Iris pigment epithelial cell (primary cell): Measurements from ENCODE around the gene GABRB2.
A peak's percentile ranks its signal among the peaks of the same experiment; 100 is the strongest.
"Not testable (repeated sequence)": the region's sequence is repeated elsewhere in the genome, so short reads cannot be mapped to it uniquely, and the experiment has no call there.

Experiments used
- DNase-seq: peaks from one replicate; pipeline ENCODE4 v3.0.0-alpha.2; 2011; ENCODE audit warnings: low read depth

The GABRB2 gene

DNA sequence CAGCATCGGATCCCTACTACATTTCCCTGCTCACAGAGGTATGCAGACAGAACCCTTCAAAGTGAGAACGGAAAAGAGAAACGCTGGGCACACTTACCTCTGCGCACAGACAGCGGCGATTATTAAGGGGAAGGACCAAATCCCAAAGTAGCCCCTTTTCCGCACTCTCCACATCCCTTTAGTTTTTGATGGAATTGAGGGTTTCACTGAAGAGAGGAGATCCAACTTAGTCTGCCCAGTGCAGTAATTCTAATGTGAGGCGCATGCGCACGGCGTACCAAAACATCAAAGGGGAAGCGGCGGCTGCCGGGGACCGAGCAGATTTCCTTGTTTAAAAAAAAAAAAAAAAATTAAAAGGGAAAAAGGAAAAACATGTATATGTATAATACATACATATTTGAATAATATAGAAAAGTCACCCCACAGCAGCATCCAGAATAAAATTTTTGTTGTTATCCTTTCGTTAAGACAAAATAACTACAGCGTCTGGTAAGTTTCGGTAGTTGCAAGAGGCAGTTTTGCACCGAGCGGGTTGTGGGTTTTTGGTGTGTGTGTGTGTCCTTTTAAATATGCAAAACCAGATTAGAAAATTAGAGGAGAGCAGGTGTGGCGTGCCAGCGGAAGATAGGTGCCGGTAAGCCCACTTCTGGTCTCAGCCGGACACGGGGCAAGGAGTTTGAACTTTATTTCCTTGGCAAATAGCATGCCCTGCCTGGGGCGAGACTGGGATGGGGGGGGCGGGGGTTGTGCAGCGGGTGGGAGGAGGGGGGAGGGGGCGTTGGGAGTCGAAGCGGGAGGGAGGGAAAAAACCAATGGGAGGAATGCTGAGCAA lies at the start of gene GABRB2:
GABRB2 (minus strand) TSS at position 256 of the 832 bp plus-strand sequence; CDS start at position 174, 82 bp downstream.
- peak; percentile 32 for DNase-seq

DNA sequence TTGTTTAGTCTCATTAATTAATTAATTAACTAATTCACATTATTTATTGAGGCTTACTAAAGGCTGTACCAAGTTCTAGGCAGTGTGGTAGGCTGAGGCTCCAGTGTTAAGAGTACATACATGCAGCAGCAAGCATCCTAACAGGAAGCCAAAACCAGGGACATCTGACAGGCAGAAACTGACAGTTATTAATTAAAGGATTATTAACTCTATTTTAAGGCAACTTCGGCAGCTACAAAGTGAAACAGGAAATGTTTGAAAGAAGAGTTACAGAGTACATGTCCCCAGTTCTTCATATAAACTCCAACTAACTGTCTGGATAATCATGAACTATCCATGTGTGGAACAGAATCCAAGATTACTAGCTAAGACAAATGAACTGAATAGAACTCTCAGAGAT lies 39.3 kb upstream of the GABRB2 start:
- no peak for DNase-seq

DNA sequence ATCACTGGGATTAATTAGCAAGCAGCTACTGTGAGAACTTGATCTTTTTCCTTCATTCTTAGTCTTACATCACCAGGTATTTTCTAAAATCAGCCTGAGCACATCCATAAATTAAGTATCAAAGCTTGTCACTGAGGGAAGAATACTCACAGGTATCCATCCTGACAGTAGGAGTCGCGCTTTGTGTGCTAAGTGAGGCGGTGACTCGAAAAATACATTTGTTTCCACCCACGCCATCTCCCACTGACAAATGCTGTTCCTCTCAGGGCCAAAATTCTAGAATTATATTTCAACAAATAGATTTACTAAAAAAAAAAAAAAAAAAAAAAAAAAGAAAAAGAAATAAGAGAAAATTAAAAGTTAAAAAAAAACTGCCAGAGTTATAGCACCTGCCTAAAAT lies 34.1 kb upstream of the GABRB2 start:
- no peak for DNase-seq

- no peak for DNase-seq
Observed at GRCh38 chr5:161572914-161573313, 26.4 kb upstream of the GABRB2 start.

- DNase-seq: no peak
Observed at GRCh38 chr5:161566081-161566480, 19.6 kb upstream of the GABRB2 start.

- DNase-seq: no peak
Observed at GRCh38 chr5:161562446-161562845, 15.9 kb upstream of the GABRB2 start.

DNA sequence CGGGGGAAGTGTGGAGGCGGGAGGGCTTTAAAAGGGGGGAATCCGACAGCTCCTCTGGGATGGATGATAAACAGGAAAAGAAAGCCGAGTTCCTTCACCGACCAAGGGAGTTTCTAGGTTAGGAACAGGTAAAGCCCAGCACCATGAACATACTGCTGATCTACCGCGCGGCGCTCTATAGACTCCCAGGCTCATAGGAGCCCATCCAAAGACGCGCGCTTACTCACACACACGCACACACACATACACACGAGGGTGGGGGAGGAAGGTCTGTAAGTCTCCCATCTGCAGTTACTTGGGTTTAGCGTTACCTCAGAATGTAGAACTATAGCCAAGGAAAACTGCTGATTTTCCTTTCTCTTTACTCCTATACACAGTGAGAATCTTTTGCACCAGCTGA lies 2.6 kb upstream of the GABRB2 start:
- DNase-seq: no peak

DNA sequence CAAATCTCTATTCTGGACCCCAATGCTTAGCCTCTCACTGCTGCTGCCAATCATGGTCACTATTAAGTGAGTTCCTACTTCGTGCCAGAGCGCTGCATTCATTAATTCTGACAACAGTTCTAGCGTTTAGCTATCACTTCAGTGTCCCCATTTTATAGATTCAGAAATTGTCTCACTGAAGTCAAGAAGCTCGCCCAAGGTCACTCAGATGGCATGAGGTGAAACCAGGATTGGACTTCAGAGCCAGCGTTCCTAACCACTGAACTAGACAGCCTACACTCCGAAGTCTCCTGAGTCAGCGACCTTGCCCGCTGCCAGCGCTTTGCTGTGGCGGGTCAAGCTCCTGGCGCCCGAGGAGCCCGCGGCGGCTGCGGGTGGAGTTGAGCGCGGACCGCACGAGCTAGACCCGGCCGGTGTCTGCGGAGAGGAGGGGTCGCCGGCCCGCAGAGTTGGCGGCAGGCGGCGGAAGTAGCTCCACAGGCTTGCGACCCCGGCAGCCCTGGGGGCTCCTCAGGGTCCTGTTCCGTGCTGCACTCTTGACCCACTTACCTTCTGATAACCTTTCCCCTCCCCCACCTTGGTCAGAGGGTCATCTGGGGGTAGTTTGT lies 2.1 kb upstream of the GABRB2 start:
- DNase-seq: no peak

DNA sequence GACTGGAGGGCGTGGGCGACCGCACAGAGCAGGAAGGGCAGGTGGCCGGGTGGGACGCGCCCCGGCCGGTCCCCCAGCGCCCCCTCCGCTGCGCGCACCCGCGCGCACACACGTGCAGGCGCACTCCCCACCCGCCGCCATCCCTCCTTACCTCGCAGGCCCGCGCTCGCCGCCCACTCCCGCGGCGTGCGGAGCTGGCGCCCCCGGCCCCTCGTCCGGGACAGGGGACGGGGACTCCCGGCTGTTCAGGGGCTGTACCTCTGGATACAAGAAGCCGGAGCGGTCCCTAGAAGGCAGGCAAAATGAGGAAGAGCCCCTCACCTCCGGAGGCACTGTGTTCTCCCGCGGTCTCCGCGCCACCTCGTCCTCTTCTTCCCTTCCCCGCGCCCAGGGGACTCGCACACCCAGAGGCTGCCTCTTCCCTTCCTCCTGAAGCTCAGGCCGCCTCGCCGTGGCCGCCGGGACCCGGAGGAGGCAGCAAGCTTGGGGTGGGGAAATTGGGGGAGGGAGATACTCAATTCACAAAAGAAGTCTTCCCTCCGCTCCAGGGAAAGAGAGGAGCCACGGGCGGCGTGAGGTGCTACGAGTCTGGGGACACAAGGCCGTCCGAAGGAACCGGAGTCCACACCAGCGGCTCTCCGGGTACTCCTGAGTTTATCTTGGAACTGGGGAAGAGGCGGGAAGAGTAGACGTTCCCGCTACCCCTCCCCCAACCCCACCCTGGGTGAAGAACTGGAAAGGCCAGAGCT lies 1.4 kb upstream of the GABRB2 start:
- no peak for DNase-seq

DNA sequence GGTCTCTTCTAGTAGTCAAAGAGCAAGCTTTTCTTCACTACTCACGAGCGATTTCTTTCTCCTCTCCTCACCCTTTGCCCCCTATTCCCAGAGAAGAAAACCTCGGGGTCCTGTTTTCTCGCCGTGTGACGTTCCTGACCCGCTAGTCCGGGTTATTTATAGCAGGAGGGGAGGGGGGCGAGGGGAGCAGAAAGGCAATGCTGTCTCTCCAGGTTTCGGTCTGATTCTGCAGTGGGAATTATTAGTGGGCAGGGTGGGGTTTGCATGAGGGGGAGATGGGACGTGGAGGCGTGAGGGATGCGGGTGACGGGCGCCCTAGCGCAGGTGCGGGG lies 847 bp upstream of the GABRB2 start:
- no peak for DNase-seq

- no peak for DNase-seq
Observed at GRCh38 chr5:161546095-161546469, 443 bp downstream of the GABRB2 start.

GRCh38 chr5:161545344-161546094 lies 1.0 kb downstream of the GABRB2 start:
- DNase-seq: no peak

- DNase-seq: peak; percentile 54
Observed at GRCh38 chr5:161544350-161544765, 2.2 kb downstream of the GABRB2 start.

- no peak for DNase-seq
Observed at GRCh38 chr5:161539016-161539415, 7.5 kb downstream of the GABRB2 start.

DNA sequence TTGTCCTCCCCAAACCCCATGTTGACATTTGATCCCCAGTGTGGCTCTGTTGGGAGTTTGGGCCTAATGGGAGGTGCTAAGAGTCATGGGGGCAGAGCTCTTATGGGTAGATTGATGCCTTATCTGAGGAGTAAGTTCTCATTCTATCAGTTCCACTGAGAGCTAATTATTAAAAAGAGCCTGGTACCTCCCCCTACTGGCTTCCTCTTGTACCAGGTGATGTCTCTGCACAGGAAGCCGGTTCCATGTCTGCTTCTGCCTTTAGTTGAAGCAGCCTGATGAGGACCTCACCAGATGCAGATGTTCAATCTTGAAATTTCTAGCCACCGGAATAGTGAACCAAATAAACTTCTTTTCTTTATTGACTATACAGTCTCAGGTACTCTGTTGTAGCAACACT lies 10.8 kb downstream of the GABRB2 start:
- DNase-seq: no peak

GRCh38 chr5:161530700-161531099 lies 15.8 kb downstream of the GABRB2 start:
- DNase-seq: no peak

- DNase-seq: no peak
Observed at GRCh38 chr5:161513942-161514341, 32.6 kb downstream of the GABRB2 start.

DNA sequence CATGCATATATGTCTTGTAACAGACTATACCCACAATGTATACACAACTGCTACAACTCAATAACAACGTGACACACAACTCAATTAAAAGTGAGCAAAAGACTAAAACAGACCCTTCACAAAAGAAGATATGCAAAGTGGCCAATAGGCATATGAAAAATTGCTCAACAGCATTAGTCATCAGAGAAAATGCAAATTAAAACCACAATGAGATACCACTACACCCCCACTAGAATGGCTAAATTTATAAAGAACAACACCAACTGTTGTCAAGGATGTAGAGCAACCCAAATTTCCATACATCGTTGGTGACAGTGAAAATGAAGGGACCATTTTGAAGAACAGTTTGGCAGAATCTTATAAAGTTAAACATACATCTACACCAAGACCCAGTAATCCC lies 38.9 kb downstream of the GABRB2 start:
- no peak for DNase-seq

DNA sequence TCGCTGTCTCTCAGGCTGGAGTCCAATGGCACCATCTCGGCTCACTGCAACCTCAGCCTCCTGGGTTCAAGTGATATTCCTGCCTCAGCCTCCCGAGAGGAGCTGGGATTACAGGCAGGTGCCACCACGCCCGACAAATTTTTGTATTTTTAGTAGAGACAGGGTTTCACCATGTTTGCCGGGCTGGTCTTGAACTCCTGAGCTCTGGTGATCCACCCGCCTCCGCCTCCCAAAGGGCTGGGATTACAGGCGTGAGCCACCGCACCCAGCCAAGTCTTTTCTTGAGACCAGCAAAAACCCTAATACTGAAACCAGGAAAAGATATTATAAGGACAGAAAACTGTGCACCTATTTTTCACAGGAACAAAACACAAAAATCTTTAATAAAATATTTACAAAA lies 41.4 kb downstream of the GABRB2 start:
- DNase-seq: not testable (repeated sequence)

- DNase-seq: no peak
Observed at GRCh38 chr5:161498531-161498930, 48.0 kb downstream of the GABRB2 start.

GRCh38 chr5:161483721-161484120 lies 62.8 kb downstream of the GABRB2 start:
- no peak for DNase-seq

DNA sequence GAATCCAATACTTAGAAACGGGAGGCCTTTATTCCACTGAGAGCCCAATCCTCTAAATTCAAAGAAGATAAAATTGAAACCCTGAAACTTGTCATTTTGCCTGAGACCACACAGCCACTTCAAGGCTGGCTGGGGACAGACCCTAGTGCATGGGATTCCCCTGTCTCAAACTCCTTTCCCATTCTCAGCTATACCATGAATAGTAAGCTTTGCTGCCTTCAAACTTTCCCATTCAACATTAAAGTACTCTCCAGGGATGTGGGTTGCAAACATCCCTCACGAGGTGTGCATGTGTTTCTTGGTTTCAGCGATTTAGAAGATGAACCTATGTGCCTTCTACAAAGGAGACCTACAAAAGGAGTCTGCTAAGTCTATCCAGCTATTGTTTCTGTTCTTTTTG lies 64.6 kb downstream of the GABRB2 start:
- no peak for DNase-seq
